WTC11 (cell line): Measurements from ENCODE around the gene RXRA. TPM values are rescaled to one million over a fixed set of nuclear protein-coding genes. Genes with fewer than 3 reads are reported as not detected.

Source experiments
- ATAC-seq: fragments of 200-7000 bp; cut with Tn5 transposase; 2 replicates; pipeline ENCODE4 v1.10.0; 2021; ENCODE audit warnings: mild to moderate bottlenecking, moderate library complexity
- CTCF ChIA-PET: fragments of 300-600 bp; sonication (Branson Sonifier 250); formaldehyde crosslinking; loops from one replicate; lab custom pipeline; 2021; ENCODE audit warnings: antibody characterized with exemption; lab: Charles Lee
- POLR2A ChIA-PET: fragments of 350-600 bp; sonication (Branson Sonifier 250); formaldehyde crosslinking; loops from one replicate; lab custom pipeline; 2021; ENCODE audit warnings: antibody characterized with exemption; lab: Charles Lee
- DNase-seq: peaks from one replicate; pipeline ENCODE4 v3.0.0; 2021; ENCODE audit warnings: low spot score
- H3K27ac Mint-ChIP-seq: 2 replicates; pipeline ENCODE4 v1.8.0; 2021; ENCODE audit warnings: mixed read lengths
- H3K27me3 Mint-ChIP-seq: 2 replicates; pipeline ENCODE4 v1.8.0; 2021; ENCODE audit warnings: low read depth, mild to moderate bottlenecking, moderate library complexity, mixed read lengths
- H3K36me3 Mint-ChIP-seq: 2 replicates; pipeline ENCODE4 v1.8.0; 2021; ENCODE audit warnings: mixed read lengths
- H3K4me1 Mint-ChIP-seq: 2 replicates; pipeline ENCODE4 v1.8.0; 2022; ENCODE audit warnings: mixed read lengths
- H3K4me3 Mint-ChIP-seq: 2 replicates; pipeline ENCODE4 v1.8.0; 2021; ENCODE audit warnings: mild to moderate bottlenecking, moderate library complexity, mixed read lengths
- H3K9me3 Mint-ChIP-seq: 2 replicates; pipeline ENCODE4 v1.8.0; 2021; ENCODE audit warnings: mixed read lengths
- CBFB ChIP-seq: sonication (generic); formaldehyde crosslinking; IDR thresholded peaks from 2 replicates; pipeline ENCODE4 v1.8.1; 2022; ENCODE audit warnings: mild to moderate bottlenecking, low read depth, missing genetic modification reagents
- CREB1 ChIP-seq: sonication (generic); formaldehyde crosslinking; IDR thresholded peaks from 2 replicates; pipeline ENCODE4 v1.8.0; 2023; ENCODE audit warnings: mild to moderate bottlenecking, missing genetic modification reagents
- FOXP1 ChIP-seq: sonication (generic); formaldehyde crosslinking; IDR thresholded peaks from 2 replicates; pipeline ENCODE4 v1.8.0; 2022; ENCODE audit warnings: missing genetic modification reagents, mild to moderate bottlenecking, moderate library complexity, borderline replicate concordance
- GABPB1 ChIP-seq: sonication (generic); formaldehyde crosslinking; IDR thresholded peaks from 2 replicates; pipeline ENCODE4 v1.8.1; 2023; ENCODE audit warnings: mild to moderate bottlenecking, missing genetic modification reagents
- MXD4 ChIP-seq: fragments of 250-450 bp; sonication (Bioruptor Pico); IDR thresholded peaks from 2 replicates; pipeline ENCODE4 v1.8.0; 2021; ENCODE audit warnings: mild to moderate bottlenecking, moderate library complexity, borderline replicate concordance
- SMAD4 ChIP-seq: sonication (generic); formaldehyde crosslinking; IDR thresholded peaks from 2 replicates; pipeline ENCODE4 v1.8.0; 2022; ENCODE audit warnings: mild to moderate bottlenecking, missing genetic modification reagents
- SP1 ChIP-seq: sonication (generic); formaldehyde crosslinking; conservative IDR thresholded peaks from 2 replicates; pipeline ENCODE4 v1.8.1; 2022; ENCODE audit warnings: missing genetic modification reagents
- ZBTB21 ChIP-seq: sonication (generic); formaldehyde crosslinking; IDR thresholded peaks from 2 replicates; pipeline ENCODE4 v1.8.1; 2023; ENCODE audit warnings: mild to moderate bottlenecking, missing genetic modification reagents, borderline replicate concordance
- ZNF121 ChIP-seq: sonication (generic); formaldehyde crosslinking; IDR thresholded peaks from 2 replicates; pipeline ENCODE4 v1.8.0; 2023; ENCODE audit warnings: missing genetic modification reagents
- total RNA-seq: library from RNA; stranded (reverse); gene quantifications from 3 replicates; pipeline ENCODE4 v1.2.3, GENCODE V29; 2021
- TF ChIP-seq, protein P1 (sequence below): sonication (generic); formaldehyde crosslinking; IDR thresholded peaks from 2 replicates; pipeline ENCODE4 v1.8.1; 2022; ENCODE audit warnings: mild to moderate bottlenecking, missing genetic modification reagents, moderate library complexity, borderline replicate concordance
- TF ChIP-seq, protein P2 (sequence below): fragments of 250-450 bp; sonication (Bioruptor Pico); IDR thresholded peaks from 2 replicates; pipeline ENCODE4 v1.9.0; 2021; ENCODE audit warnings: mild to moderate bottlenecking, borderline replicate concordance
- TF ChIP-seq, protein P3 (sequence below): sonication (generic); formaldehyde crosslinking; IDR thresholded peaks from 2 replicates; pipeline ENCODE4 v1.8.0; 2022; ENCODE audit warnings: missing genetic modification reagents
- TF ChIP-seq, protein P4 (sequence below): sonication (generic); formaldehyde crosslinking; IDR thresholded peaks from 2 replicates; pipeline ENCODE4 v1.8.1; 2022; ENCODE audit warnings: mild to moderate bottlenecking, moderate library complexity, missing genetic modification reagents
- TF ChIP-seq, protein P5 (sequence below): sonication (generic); formaldehyde crosslinking; IDR thresholded peaks from 2 replicates; pipeline ENCODE4 v1.8.1; 2023; ENCODE audit warnings: mild to moderate bottlenecking, missing genetic modification reagents

RXRA gene
- total RNA-seq, 1 experiment from 2014 or later = 27.5 TPM

DNA sequence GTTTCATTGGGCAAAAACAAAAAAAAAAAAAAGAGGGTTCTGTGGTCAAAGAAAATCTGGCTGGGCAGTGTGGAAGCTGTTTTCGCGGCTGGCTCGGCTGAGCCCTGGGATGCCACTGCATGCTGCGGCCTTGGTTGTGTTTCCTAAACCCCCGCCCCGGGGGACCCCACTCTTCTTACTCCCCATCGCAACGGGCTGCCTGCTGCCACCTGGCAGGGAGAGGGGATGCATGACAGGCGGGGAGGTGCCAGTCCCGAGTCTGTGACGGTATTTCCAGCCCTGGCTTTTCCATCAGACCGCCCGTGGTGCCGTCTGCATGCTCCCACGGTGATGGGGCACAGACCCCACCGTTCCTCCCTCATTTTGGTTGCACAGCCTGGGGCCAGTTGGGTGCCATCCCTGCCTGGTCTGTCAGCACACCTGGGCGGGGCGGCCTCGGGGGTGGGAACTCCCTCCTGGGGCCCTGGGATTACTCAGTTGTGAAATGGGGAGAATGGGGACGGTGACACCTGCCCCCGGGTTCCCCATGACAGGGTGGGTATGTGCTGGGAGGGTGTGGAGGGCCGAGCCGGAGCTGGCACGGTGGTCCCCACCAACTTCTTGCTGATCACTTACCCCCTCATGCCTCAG lies 101.0 kb downstream of the RXRA start (continued):
- TF ChIP-seq, protein P1, sequence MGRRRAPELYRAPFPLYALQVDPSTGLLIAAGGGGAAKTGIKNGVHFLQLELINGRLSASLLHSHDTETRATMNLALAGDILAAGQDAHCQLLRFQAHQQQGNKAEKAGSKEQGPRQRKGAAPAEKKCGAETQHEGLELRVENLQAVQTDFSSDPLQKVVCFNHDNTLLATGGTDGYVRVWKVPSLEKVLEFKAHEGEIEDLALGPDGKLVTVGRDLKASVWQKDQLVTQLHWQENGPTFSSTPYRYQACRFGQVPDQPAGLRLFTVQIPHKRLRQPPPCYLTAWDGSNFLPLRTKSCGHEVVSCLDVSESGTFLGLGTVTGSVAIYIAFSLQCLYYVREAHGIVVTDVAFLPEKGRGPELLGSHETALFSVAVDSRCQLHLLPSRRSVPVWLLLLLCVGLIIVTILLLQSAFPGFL = no peak
- TF ChIP-seq MXD4 = no peak
- TF ChIP-seq SP1 (CRISPR knock-in tag) = no peak
- TF ChIP-seq, protein P2, sequence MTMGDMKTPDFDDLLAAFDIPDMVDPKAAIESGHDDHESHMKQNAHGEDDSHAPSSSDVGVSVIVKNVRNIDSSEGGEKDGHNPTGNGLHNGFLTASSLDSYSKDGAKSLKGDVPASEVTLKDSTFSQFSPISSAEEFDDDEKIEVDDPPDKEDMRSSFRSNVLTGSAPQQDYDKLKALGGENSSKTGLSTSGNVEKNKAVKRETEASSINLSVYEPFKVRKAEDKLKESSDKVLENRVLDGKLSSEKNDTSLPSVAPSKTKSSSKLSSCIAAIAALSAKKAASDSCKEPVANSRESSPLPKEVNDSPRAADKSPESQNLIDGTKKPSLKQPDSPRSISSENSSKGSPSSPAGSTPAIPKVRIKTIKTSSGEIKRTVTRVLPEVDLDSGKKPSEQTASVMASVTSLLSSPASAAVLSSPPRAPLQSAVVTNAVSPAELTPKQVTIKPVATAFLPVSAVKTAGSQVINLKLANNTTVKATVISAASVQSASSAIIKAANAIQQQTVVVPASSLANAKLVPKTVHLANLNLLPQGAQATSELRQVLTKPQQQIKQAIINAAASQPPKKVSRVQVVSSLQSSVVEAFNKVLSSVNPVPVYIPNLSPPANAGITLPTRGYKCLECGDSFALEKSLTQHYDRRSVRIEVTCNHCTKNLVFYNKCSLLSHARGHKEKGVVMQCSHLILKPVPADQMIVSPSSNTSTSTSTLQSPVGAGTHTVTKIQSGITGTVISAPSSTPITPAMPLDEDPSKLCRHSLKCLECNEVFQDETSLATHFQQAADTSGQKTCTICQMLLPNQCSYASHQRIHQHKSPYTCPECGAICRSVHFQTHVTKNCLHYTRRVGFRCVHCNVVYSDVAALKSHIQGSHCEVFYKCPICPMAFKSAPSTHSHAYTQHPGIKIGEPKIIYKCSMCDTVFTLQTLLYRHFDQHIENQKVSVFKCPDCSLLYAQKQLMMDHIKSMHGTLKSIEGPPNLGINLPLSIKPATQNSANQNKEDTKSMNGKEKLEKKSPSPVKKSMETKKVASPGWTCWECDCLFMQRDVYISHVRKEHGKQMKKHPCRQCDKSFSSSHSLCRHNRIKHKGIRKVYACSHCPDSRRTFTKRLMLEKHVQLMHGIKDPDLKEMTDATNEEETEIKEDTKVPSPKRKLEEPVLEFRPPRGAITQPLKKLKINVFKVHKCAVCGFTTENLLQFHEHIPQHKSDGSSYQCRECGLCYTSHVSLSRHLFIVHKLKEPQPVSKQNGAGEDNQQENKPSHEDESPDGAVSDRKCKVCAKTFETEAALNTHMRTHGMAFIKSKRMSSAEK (CRISPR knock-in tag) = no peak
- TF ChIP-seq, protein P3, sequence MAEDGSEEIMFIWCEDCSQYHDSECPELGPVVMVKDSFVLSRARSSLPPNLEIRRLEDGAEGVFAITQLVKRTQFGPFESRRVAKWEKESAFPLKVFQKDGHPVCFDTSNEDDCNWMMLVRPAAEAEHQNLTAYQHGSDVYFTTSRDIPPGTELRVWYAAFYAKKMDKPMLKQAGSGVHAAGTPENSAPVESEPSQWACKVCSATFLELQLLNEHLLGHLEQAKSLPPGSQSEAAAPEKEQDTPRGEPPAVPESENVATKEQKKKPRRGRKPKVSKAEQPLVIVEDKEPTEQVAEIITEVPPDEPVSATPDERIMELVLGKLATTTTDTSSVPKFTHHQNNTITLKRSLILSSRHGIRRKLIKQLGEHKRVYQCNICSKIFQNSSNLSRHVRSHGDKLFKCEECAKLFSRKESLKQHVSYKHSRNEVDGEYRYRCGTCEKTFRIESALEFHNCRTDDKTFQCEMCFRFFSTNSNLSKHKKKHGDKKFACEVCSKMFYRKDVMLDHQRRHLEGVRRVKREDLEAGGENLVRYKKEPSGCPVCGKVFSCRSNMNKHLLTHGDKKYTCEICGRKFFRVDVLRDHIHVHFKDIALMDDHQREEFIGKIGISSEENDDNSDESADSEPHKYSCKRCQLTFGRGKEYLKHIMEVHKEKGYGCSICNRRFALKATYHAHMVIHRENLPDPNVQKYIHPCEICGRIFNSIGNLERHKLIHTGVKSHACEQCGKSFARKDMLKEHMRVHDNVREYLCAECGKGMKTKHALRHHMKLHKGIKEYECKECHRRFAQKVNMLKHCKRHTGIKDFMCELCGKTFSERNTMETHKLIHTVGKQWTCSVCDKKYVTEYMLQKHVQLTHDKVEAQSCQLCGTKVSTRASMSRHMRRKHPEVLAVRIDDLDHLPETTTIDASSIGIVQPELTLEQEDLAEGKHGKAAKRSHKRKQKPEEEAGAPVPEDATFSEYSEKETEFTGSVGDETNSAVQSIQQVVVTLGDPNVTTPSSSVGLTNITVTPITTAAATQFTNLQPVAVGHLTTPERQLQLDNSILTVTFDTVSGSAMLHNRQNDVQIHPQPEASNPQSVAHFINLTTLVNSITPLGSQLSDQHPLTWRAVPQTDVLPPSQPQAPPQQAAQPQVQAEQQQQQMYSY = no peak
- no peak for TF ChIP-seq FOXP1 (CRISPR knock-in tag)
- TF ChIP-seq, protein P4, sequence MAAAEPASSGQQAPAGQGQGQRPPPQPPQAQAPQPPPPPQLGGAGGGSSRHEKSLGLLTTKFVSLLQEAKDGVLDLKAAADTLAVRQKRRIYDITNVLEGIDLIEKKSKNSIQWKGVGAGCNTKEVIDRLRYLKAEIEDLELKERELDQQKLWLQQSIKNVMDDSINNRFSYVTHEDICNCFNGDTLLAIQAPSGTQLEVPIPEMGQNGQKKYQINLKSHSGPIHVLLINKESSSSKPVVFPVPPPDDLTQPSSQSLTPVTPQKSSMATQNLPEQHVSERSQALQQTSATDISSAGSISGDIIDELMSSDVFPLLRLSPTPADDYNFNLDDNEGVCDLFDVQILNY (CRISPR knock-in tag) = no peak
- no peak for TF ChIP-seq GABPB1 (CRISPR knock-in tag)

DNA sequence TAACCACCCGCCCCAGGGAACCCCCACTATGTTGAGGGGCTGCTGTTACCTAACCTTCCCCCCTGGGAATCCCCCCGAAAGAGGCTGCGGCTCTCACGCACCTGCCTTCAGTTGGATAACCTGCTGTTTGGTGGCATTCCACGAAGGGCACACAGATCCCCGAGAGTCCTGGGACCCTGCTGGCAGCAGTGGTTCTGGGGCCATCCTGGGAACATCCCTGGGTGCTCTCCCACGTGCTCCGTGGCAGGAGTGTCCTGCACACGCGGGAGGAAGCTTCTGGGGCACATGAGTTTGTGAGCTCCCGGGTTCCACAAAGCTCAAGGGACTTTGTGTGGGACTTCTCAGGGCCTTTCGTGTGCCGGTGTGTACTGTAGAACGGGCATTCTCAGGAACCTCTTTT lies 102.3 kb downstream of the RXRA start:
- TF ChIP-seq SMAD4 (CRISPR knock-in tag) = no peak
- no peak for TF ChIP-seq ZBTB21 (CRISPR knock-in tag)
- TF ChIP-seq, protein P5, sequence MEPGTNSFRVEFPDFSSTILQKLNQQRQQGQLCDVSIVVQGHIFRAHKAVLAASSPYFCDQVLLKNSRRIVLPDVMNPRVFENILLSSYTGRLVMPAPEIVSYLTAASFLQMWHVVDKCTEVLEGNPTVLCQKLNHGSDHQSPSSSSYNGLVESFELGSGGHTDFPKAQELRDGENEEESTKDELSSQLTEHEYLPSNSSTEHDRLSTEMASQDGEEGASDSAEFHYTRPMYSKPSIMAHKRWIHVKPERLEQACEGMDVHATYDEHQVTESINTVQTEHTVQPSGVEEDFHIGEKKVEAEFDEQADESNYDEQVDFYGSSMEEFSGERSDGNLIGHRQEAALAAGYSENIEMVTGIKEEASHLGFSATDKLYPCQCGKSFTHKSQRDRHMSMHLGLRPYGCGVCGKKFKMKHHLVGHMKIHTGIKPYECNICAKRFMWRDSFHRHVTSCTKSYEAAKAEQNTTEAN (CRISPR knock-in tag) = no peak
- TF ChIP-seq ZNF121 (CRISPR knock-in tag) = no peak
- no peak for TF ChIP-seq CREB1 (CRISPR knock-in tag)
- TF ChIP-seq CBFB (CRISPR knock-in tag) = no peak
- TF ChIP-seq, all 79 proteins: peak for 0
- Mint-ChIP-seq H3K4me3 (no peak overlapping the region), H3K9me3 (no peaks in the 10 kb centered on the region), H3K4me1 (no peaks in the 10 kb centered on the region), H3K27ac (no peak overlapping the region), H3K27me3 (no peaks in the 10 kb centered on the region), H3K36me3 (no peaks in the 10 kb centered on the region)
- CTCF ChIA-PET = no interaction called here
- POLR2A ChIA-PET = no interaction called here
- no peak for DNase-seq
- no peak for ATAC-seq
